ENCODE results near the gene TMEM63A.
A peak's percentile ranks its signal among the peaks of the same experiment; 100 is the strongest.
"Not testable (repeated sequence)": the region's sequence is repeated elsewhere in the genome, so short reads cannot be mapped to it uniquely, and the experiment has no call there.

TMEM63A gene

DNA sequence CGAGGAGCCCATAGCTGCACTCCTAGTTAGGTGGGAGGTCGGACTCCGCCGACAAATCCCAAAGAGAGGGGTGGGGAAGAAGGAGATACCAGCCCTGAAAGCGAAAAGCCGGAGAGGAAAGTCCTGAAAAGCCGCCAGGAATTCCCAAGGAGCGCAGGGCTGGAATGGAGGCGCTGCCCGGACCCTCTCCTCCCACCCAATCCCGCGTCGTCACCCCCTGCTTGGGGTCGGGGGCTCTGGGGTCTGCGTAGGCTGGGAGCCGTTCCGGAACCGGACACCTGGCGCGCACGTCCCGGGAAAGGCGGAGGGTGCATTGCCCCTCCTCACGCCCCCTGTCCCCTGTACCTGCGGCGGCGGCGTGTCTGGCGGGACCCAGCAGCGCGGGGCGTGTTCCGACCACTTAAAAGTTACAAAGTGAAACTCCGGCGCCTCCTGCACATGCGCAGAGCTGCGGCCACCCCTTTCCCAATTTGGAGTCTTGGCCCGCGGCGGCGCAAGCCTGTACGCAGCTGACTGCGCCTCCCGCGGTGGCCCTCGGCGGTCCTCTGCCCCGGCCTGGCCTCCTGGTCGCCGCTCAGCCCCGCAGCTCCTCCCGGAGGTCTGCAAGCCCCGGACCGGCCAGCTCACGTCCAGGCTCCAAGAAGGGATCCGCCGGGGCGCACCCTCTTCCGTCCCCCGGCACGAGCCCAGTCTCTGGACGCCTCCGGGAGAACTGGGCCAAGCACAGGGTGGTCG lies at the start of gene TMEM63A:
TMEM63A (minus strand) TSS at position 422 of the 735 bp plus-strand sequence. CDS start 4,800 bp downstream, outside the sequence.
- peak; percentile 82 for DNase-seq (ENCODE audit: low read depth)
- TF ChIP-seq, protein P1, sequence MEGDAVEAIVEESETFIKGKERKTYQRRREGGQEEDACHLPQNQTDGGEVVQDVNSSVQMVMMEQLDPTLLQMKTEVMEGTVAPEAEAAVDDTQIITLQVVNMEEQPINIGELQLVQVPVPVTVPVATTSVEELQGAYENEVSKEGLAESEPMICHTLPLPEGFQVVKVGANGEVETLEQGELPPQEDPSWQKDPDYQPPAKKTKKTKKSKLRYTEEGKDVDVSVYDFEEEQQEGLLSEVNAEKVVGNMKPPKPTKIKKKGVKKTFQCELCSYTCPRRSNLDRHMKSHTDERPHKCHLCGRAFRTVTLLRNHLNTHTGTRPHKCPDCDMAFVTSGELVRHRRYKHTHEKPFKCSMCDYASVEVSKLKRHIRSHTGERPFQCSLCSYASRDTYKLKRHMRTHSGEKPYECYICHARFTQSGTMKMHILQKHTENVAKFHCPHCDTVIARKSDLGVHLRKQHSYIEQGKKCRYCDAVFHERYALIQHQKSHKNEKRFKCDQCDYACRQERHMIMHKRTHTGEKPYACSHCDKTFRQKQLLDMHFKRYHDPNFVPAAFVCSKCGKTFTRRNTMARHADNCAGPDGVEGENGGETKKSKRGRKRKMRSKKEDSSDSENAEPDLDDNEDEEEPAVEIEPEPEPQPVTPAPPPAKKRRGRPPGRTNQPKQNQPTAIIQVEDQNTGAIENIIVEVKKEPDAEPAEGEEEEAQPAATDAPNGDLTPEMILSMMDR (conservative IDR thresholded peaks at IDR 0.05; ENCODE audit: low read length), result peak; percentile 35; the same call in 1 of the 2 replicates
- H3K4me3 ChIP-seq (ENCODE audit: low read length), result peak within 1 kb of the TSS; percentile 97

DNA sequence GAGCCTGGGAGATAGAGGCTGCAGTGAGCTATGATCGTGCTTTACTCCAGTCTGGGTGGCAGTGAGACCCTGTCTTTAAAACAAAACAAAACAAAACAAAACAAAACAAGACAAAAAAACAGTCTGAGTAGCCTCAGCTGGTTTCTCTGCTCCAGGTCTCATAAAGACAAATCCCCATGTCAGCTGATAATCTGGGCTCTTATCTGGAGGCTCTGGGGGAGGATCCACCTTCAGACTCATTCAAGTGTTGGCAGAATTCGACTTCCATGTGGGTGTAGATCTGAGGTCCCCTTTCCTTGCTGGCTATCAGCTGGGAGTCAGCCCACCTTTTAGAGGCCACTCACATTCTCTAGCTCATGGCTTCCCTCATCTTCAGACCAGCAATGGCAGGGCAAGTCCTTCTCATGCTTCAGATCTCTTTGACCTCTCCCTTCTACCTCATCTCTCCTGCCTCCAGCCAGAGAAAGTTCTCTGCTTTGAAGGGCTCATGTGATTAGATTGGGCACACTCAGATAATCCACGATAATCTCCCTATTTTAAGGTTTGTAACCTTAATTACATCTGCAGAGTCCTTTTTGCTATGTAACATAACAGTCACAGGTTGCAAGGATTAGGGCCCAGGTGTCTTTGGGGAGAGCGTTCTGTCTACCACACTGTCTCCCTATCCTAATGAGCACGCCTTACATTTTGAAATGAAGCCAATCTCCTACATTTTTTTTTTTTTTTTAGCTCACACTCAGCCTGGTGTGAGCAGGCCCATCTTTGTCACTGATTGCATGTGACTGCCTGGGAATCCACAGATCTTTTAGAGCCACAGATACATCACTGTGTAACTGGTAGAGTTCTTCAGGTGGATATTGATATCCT lies 49.3 kb upstream of the TMEM63A start:
- TF ChIP-seq, protein P1 (conservative IDR thresholded peaks at IDR 0.05; ENCODE audit: low read length), result no peak
- no peak overlapping the region for H3K4me3 ChIP-seq (ENCODE audit: low read length)
- no peak for DNase-seq (ENCODE audit: low read depth)

- no peak overlapping the region for H3K4me3 ChIP-seq (ENCODE audit: low read length)
- DNase-seq (ENCODE audit: low read depth), result no peak
- TF ChIP-seq, protein P1 (conservative IDR thresholded peaks at IDR 0.05; ENCODE audit: low read length), result no peak
These were observed 48.4 kb upstream of the TMEM63A start for GRCh38 chr1:225930566-225930965.

- H3K4me3 ChIP-seq (ENCODE audit: low read length); DNase-seq (ENCODE audit: low read depth): not testable (repeated sequence)
These were observed 47.3 kb upstream of the TMEM63A start for GRCh38 chr1:225929462-225929861.

DNA sequence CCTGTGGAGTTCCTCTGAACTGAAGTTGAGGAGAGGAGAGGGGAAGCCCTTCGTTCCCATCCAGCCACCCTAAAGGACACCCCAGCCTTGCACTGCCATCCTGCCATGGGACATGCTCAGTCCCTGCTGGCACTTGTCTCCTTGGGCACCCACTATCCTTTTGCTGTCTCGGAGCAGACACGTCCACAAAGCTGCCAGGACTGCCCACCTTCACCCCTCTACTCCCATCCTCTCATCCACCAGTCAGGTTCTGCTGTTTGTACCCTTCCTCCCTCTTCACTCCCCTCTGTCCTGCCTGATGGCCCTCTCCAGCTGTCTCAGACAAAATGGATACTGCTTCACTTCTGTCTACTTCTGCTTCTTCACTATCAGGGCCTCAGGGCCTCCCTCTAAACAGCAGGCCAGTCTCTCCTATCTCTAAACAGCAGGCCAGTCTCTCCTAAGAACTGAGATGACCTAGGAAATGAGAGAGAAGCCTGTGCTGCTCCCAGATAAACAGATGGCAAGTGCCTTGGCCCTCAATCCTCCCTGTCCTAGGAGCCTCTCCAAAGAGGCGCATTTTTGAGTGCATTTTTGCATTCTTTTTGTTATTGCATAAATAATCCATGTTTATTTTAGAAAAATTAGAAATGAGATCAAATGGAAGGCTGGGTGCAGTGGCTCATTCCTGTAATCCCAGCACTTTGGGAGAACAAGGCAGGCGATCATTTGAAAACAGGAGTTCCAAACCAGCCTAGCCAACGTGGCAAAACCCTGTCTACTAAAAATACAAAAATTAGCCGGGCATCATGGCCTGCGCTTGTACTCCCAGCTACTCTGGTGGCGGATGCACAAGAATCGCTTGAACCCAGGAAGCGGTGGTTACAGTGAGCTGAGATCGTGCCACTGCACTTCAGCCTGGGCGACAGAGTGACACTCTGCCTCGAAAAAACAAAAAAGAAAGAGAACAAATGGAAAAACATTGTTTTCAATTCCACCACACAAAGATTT lies 46.3 kb upstream of the TMEM63A start:
- no peak for DNase-seq (ENCODE audit: low read depth)
- H3K4me3 ChIP-seq (ENCODE audit: low read length), result no peak overlapping the region
- TF ChIP-seq, protein P1 (conservative IDR thresholded peaks at IDR 0.05; ENCODE audit: low read length), result no peak

GRCh38 chr1:225926551-225927113 lies 44.5 kb upstream of the TMEM63A start:
- no peak for DNase-seq (ENCODE audit: low read depth)
- TF ChIP-seq, protein P1 (conservative IDR thresholded peaks at IDR 0.05; ENCODE audit: low read length), result no peak
- no peak overlapping the region for H3K4me3 ChIP-seq (ENCODE audit: low read length)

Data from AG10803 (cell line).